Panc1 (cell line): ENCODE data around the gene AIFM3. TPM values are rescaled to one million over a fixed set of nuclear protein-coding genes. Genes with fewer than 3 reads are reported as not detected.
"Not testable (repeated sequence)": the region's sequence is repeated elsewhere in the genome, so short reads cannot be mapped to it uniquely, and the experiment has no call there.

ENCODE experiments used
- ATAC-seq: fragments of 200-7000 bp; cut with Tn5 transposase; 2 replicates; pipeline ENCODE4 v1.9.1; 2020; ENCODE audit warnings: mild to moderate bottlenecking, moderate library complexity
- BruUV-seq: library from RNA; stranded (reverse); fragments of 400-500 nt; replicated peaks from 2 replicates; lab custom pipeline; 2021; lab: Mats Ljungman, UMichigan
- CTCF ChIA-PET: fragments of 300-600 bp; sonication (Branson Sonifier 250); formaldehyde crosslinking; loops from one replicate; lab custom pipeline; 2022; ENCODE audit warnings: antibody characterized with exemption; lab: Charles Lee
- POLR2A ChIA-PET: fragments of 300-600 bp; sonication (Branson Sonifier 250); formaldehyde crosslinking; loops from one replicate; lab custom pipeline; 2022; ENCODE audit warnings: antibody characterized with exemption; lab: Charles Lee
- DNase-seq: peaks from one replicate; pipeline ENCODE4 v3.0.0-alpha.2; 2010; ENCODE audit warnings: low read depth, low spot score
- H3K27ac ChIP-seq: 2 replicates; pipeline ENCODE4 v1.5.1; 2011; ENCODE audit warnings: mild to moderate bottlenecking, low read length, inconsistent platforms
- H3K27me3 ChIP-seq: fragments of 200-500 bp; sonication (Bioruptor generic); 2 replicates; pipeline ENCODE4 v1.6.0; 2014; ENCODE audit warnings: low read length, inconsistent platforms; ENCODE audit not compliant: control insufficient read depth, insufficient read depth
- H3K36me3 ChIP-seq: fragments of 200-500 bp; sonication (Bioruptor generic); 2 replicates; pipeline ENCODE4 v1.5.1; 2014; ENCODE audit warnings: inconsistent platforms, mild to moderate bottlenecking, low read length, moderate library complexity; ENCODE audit not compliant: control insufficient read depth, insufficient read depth
- H3K4me1 ChIP-seq: 2 replicates; pipeline ENCODE4 v1.5.1; 2011; ENCODE audit warnings: inconsistent platforms, mild to moderate bottlenecking, low read length, moderate library complexity; ENCODE audit not compliant: control insufficient read depth, insufficient read depth
- H3K4me3 ChIP-seq, 2 experiments: 2 replicates each; pipeline ENCODE4 v1.5.1; 2011 to 2012; ENCODE audit warnings: low read depth in 2 of 2, low read length in 2 of 2, mild to moderate bottlenecking in 2 of 2, inconsistent platforms in 1 of 2, moderate library complexity in 1 of 2
- H3K9me3 ChIP-seq: fragments of 200-500 bp; sonication (Bioruptor generic); 2 replicates; pipeline ENCODE4 v1.5.1; 2014; ENCODE audit warnings: low read depth, mild to moderate bottlenecking, inconsistent platforms, low read length, moderate library complexity; ENCODE audit not compliant: control insufficient read depth, insufficient read depth
- POLR2AphosphoS5 ChIP-seq: IDR thresholded peaks from 2 replicates; pipeline ENCODE4 v1.6.1; 2012; ENCODE audit warnings: mild to moderate bottlenecking, low read depth, low read length, moderate library complexity
- SIN3A ChIP-seq: IDR thresholded peaks from 2 replicates; pipeline ENCODE4 v1.6.1; 2012; ENCODE audit warnings: low read depth, mild to moderate bottlenecking, low read length, moderate library complexity, borderline replicate concordance; ENCODE audit not compliant: insufficient read depth
- TCF7L2 ChIP-seq: IDR thresholded peaks from 2 replicates; pipeline ENCODE4 v1.6.1; 2011; ENCODE audit warnings: mild to moderate bottlenecking, low read depth, low read length, inconsistent platforms
- in situ Hi-C: cut with HindIII; loops from 2 replicates; pipeline ENCODE4 v1.10.0; 2016; ENCODE audit warnings: low sequenced_read_pairs, low pct_unique_long_range_greater_than_20kb
- intact Hi-C: fragments of 100-400 bp; cut with micrococcal nuclease; formaldehyde crosslinking; loops from one replicate; pipeline ENCODE4 v1.10.0; 2022; ENCODE audit not compliant: unreplicated experiment
- total RNA-seq: library from RNA; stranded (reverse); gene quantifications from one replicate; pipeline ENCODE4 v1.2.1, GENCODE V29; 2021; ENCODE audit not compliant: unreplicated experiment
- TF ChIP-seq, protein P1 (sequence below): fragments of 450-650 bp; IDR thresholded peaks from 2 replicates; pipeline ENCODE4 v1.5.1; 2017; ENCODE audit warnings: mild to moderate bottlenecking
- TF ChIP-seq, protein P2 (sequence below), 2 experiments: IDR thresholded peaks; 2 replicates each; pipeline ENCODE4 v1.6.1; 2011 to 2012; ENCODE audit warnings: low read depth in 2 of 2, control low read depth in 1 of 2, low read length in 1 of 2, mild to moderate bottlenecking in 1 of 2, moderate library complexity in 1 of 2; ENCODE audit not compliant: insufficient read depth in 1 of 2

The AIFM3 gene
- total RNA-seq, 1 experiment from 2014 or later: 2.7 TPM

DNA sequence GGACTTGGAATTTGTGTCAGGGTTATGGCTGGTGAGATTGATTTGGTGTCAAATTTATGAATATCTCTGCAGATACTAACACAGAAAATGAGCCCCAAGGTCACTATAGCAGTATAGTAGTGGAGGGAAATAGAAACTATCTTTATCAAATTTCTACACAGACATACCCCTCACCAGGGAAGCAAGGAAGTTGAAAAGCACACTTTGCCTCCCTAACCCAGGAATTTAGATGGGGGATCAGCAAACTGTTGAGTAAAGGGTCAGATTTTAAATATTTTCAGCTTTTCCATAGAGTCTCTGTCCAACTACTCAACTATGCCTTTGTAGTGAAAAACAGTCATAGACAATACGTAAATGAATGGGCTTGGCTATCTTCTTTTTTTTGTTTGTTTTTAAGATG lies 37.1 kb upstream of the AIFM3 start:
- DNase-seq: no peak
- H3K36me3 ChIP-seq: no peaks in the 10 kb centered on the region
- H3K27me3 ChIP-seq: no peaks in the 10 kb centered on the region
- H3K27ac ChIP-seq: no peak overlapping the region
- TF ChIP-seq, protein P1, sequence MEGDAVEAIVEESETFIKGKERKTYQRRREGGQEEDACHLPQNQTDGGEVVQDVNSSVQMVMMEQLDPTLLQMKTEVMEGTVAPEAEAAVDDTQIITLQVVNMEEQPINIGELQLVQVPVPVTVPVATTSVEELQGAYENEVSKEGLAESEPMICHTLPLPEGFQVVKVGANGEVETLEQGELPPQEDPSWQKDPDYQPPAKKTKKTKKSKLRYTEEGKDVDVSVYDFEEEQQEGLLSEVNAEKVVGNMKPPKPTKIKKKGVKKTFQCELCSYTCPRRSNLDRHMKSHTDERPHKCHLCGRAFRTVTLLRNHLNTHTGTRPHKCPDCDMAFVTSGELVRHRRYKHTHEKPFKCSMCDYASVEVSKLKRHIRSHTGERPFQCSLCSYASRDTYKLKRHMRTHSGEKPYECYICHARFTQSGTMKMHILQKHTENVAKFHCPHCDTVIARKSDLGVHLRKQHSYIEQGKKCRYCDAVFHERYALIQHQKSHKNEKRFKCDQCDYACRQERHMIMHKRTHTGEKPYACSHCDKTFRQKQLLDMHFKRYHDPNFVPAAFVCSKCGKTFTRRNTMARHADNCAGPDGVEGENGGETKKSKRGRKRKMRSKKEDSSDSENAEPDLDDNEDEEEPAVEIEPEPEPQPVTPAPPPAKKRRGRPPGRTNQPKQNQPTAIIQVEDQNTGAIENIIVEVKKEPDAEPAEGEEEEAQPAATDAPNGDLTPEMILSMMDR: no peak
- TF ChIP-seq, protein P2, sequence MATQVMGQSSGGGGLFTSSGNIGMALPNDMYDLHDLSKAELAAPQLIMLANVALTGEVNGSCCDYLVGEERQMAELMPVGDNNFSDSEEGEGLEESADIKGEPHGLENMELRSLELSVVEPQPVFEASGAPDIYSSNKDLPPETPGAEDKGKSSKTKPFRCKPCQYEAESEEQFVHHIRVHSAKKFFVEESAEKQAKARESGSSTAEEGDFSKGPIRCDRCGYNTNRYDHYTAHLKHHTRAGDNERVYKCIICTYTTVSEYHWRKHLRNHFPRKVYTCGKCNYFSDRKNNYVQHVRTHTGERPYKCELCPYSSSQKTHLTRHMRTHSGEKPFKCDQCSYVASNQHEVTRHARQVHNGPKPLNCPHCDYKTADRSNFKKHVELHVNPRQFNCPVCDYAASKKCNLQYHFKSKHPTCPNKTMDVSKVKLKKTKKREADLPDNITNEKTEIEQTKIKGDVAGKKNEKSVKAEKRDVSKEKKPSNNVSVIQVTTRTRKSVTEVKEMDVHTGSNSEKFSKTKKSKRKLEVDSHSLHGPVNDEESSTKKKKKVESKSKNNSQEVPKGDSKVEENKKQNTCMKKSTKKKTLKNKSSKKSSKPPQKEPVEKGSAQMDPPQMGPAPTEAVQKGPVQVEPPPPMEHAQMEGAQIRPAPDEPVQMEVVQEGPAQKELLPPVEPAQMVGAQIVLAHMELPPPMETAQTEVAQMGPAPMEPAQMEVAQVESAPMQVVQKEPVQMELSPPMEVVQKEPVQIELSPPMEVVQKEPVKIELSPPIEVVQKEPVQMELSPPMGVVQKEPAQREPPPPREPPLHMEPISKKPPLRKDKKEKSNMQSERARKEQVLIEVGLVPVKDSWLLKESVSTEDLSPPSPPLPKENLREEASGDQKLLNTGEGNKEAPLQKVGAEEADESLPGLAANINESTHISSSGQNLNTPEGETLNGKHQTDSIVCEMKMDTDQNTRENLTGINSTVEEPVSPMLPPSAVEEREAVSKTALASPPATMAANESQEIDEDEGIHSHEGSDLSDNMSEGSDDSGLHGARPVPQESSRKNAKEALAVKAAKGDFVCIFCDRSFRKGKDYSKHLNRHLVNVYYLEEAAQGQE (IDR thresholded peaks at IDR 0.05; ENCODE audit: insufficient read depth in 1 of 2, low read depth in 2 of 2, low read length in 1 of 2): no peak
- TF ChIP-seq TCF7L2: no peak
- TF ChIP-seq SIN3A: no peak
- no peak for TF ChIP-seq POLR2AphosphoS5
- intact Hi-C loops (no loop called here), in situ Hi-C loops (no loop called here)
- BruUV-seq: no TSS peak
- H3K4me3 ChIP-seq: no peak overlapping the region
- ChIA-PET CTCF (no interaction called here), POLR2A (no interaction called here)
- ATAC-seq: no peak
- H3K4me1 ChIP-seq: peaks cover 10% of the 10 kb centered on the region; the same call in 1 of the 2 replicates
- H3K9me3 ChIP-seq: no peaks in the 10 kb centered on the region

DNA sequence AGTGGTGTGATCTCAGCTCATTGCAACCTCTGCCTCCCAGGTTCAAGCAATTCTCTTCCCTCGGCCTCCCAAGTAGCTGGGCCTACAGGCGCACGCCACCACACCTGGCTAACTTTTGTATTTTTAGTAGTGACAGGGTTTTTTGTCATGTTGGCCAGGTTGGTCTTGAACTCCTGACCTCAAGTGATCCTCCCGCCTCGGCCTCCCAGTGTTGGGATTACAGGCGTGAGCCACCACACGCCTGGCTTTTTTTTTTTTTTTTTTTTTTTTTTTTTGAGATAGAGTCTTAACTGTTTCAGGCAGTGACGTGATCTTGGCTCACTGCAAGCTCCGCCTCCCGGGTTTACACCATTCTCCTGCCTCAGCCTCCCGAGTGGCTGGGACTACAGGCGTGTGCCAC lies 36.6 kb upstream of the AIFM3 start:
- DNase-seq, H3K4me1 ChIP-seq, H3K4me3 ChIP-seq, BruUV-seq, in situ Hi-C loops, H3K27ac ChIP-seq, CTCF ChIA-PET, POLR2A ChIA-PET, H3K36me3 ChIP-seq, ATAC-seq, H3K27me3 ChIP-seq, intact Hi-C loops, H3K9me3 ChIP-seq: not testable (repeated sequence)

DNA sequence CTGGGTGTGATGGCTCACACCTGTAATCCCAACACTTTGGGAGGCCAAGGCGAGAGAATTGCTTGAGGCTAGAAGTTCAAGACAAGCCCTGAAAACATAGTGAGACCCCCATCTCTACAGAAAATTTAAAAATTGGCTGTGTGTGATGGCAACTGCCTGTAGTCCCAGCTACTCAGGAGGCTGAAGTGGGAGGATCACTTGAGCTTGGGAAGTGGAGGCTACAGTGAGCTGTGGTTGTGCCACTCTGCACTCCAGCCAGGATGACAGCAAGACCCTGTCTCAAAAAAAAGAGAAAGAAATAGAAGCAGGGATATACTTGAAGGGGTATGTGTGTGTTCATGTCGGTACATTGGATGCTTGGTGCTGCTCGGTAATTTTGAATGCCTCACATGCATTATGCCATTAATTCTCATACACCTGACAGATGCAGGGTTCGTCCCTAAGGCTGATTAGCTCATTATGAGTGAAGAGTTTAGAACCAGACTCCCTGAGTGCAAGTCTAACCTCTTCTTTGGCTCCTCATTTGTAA lies 35.9 kb upstream of the AIFM3 start:
- in situ Hi-C loops: no loop called here
- Histone ChIP-seq H3K9me3 (no peaks in the 10 kb centered on the region), H3K36me3 (no peaks in the 10 kb centered on the region), H3K4me1 (peaks cover 3% of the 10 kb centered on the region; the same call in 1 of the 2 replicates), H3K27ac (no peak overlapping the region), H3K4me3 (no peak overlapping the region), H3K27me3 (no peaks in the 10 kb centered on the region)
- BruUV-seq: no TSS peak
- CTCF ChIA-PET: interaction anchor here (0.6 kb wide), 1 partner anchor 8 kb away, joined by 3 read pairs; no protein-coding TSS in a partner anchor
- ATAC-seq: no peak
- POLR2A ChIA-PET: no interaction called here
- intact Hi-C loops: no loop called here
- TF ChIP-seq SIN3A (no peak), POLR2AphosphoS5 (no peak), TCF7L2 (no peak)
- TF ChIP-seq, protein P2 (IDR thresholded peaks at IDR 0.05; ENCODE audit: insufficient read depth in 1 of 2, low read depth in 2 of 2, low read length in 1 of 2): no peak
- TF ChIP-seq, protein P1: no peak
- no peak for DNase-seq
